Hepatocyte (in vitro differentiated cells): Measurements from ENCODE around the gene SLC8A1. TPM values are rescaled to one million over a fixed set of nuclear protein-coding genes. Genes with fewer than 3 reads are reported as not detected.

Experiments
- DNase-seq: peaks from one replicate; pipeline ENCODE4 v3.0.0-alpha.2; 2016; ENCODE audit warnings: low spot score
- H2AFZ ChIP-seq: fragments of 200-600 bp; sonication (generic); 2 replicates; pipeline ENCODE4 v1.6.0; 2016; ENCODE audit warnings: antibody characterized with exemption, mild to moderate bottlenecking
- H3K27ac ChIP-seq: fragments of 200-600 bp; sonication (generic); 2 replicates; pipeline ENCODE4 v1.5.1; 2016; ENCODE audit warnings: mild to moderate bottlenecking
- H3K27me3 ChIP-seq: fragments of 200-600 bp; sonication (generic); 2 replicates; pipeline ENCODE4 v1.6.1; 2016
- H3K36me3 ChIP-seq: fragments of 200-600 bp; sonication (generic); replicated peaks from 2 replicates; pipeline ENCODE4 v1.5.1; 2016; ENCODE audit warnings: low read depth; ENCODE audit not compliant: insufficient read depth
- H3K4me1 ChIP-seq: fragments of 200-600 bp; sonication (generic); 2 replicates; pipeline ENCODE4 v1.5.1; 2016; ENCODE audit warnings: mild to moderate bottlenecking, moderate library complexity; ENCODE audit not compliant: insufficient read depth
- H3K4me2 ChIP-seq: fragments of 200-600 bp; sonication (generic); 2 replicates; pipeline ENCODE4 v1.6.0; 2016
- H3K4me3 ChIP-seq: fragments of 200-600 bp; sonication (generic); 2 replicates; pipeline ENCODE4 v1.5.1; 2016; ENCODE audit warnings: mild to moderate bottlenecking
- H3K79me2 ChIP-seq: fragments of 200-600 bp; sonication (generic); 2 replicates; pipeline ENCODE4 v1.6.0; 2017; ENCODE audit warnings: mild to moderate bottlenecking
- H3K9me2 ChIP-seq: fragments of 200-600 bp; sonication (generic); replicated peaks from 2 replicates; pipeline ENCODE4 v1.6.0; 2017; ENCODE audit warnings: mild to moderate bottlenecking; ENCODE audit not compliant: insufficient read depth
- H3K9me3 ChIP-seq: fragments of 200-600 bp; sonication (generic); 2 replicates; pipeline ENCODE4 v1.5.1; 2016; ENCODE audit warnings: low read depth, mild to moderate bottlenecking
- H4K20me1 ChIP-seq: fragments of 200-600 bp; sonication (generic); 2 replicates; pipeline ENCODE4 v1.6.0; 2016; ENCODE audit warnings: mild to moderate bottlenecking; ENCODE audit not compliant: insufficient read depth, poor library complexity, severe bottlenecking
- EZH2 ChIP-seq: fragments of 200-600 bp; sonication (generic); IDR thresholded peaks from 2 replicates; pipeline ENCODE4 v1.6.1; 2016; ENCODE audit warnings: antibody characterized with exemption, mild to moderate bottlenecking, borderline replicate concordance
- EZH2phosphoT487 ChIP-seq: fragments of 200-600 bp; sonication (generic); IDR thresholded peaks from one replicate; pipeline ENCODE4 v1.6.1; 2018; ENCODE audit warnings: antibody characterized with exemption, mild to moderate bottlenecking, low read depth, moderate library complexity; ENCODE audit not compliant: unreplicated experiment, severe bottlenecking
- WGBS: methylation state at CpG from one replicate; pipeline ENCODE4 v1.1.6; 2016; ENCODE audit warnings: low lambda C conversion rate; ENCODE audit errors: missing lambda C conversion rate; 5-methylcytosine and 5-hydroxymethylcytosine counted together
- polyA plus RNA-seq: library from polyadenylated mRNA; unstranded; fragments of >200 nt; fragmentation: Nextera tagmentation; extraction: Ambion mirVana; gene quantifications from 2 replicates; pipeline ENCODE4 v1.2.1, GENCODE V29; 2016
- total RNA-seq: library from RNA; depleted of rRNA; stranded (reverse); fragments of >200 nt; gene quantifications from 2 replicates; pipeline ENCODE4 v1.2.3, GENCODE V29; 2014
- TF ChIP-seq, protein P1 (sequence below): fragments of 200-600 bp; sonication (generic); IDR thresholded peaks from 2 replicates; pipeline ENCODE4 v1.5.1; 2016; ENCODE audit warnings: antibody characterized with exemption, mild to moderate bottlenecking; ENCODE audit not compliant: poor library complexity

The SLC8A1 gene
- total and polyA plus RNA-seq, 2 experiments from 2014 or later = 2.2 to 8.9 TPM

DNA sequence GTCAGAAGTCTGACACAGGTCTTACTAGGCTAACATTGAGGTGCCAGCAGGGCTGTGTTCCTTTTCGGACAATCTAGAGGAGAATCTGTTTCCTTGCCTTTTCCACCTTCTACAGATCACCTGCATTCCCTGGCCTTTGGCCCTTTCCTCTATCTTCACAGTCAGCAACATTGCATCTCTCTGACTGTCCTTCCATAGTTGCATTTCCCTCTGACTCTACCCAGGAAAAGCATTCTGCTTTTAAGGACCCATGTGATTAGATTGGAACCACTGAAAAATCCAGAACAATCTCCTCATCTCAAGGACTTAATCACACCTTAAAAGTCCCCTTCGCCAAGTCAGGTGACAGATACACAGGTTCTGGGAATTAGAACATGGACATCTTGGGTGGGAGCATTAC lies 181.5 kb downstream of the SLC8A1 start:
- no peaks in the 10 kb centered on the region for H3K27me3 ChIP-seq
- no peaks in the 10 kb centered on the region for H3K9me3 ChIP-seq
- no peak overlapping the region for H2AFZ ChIP-seq
- no peak for TF ChIP-seq EZH2phosphoT487
- TF ChIP-seq, protein P1, sequence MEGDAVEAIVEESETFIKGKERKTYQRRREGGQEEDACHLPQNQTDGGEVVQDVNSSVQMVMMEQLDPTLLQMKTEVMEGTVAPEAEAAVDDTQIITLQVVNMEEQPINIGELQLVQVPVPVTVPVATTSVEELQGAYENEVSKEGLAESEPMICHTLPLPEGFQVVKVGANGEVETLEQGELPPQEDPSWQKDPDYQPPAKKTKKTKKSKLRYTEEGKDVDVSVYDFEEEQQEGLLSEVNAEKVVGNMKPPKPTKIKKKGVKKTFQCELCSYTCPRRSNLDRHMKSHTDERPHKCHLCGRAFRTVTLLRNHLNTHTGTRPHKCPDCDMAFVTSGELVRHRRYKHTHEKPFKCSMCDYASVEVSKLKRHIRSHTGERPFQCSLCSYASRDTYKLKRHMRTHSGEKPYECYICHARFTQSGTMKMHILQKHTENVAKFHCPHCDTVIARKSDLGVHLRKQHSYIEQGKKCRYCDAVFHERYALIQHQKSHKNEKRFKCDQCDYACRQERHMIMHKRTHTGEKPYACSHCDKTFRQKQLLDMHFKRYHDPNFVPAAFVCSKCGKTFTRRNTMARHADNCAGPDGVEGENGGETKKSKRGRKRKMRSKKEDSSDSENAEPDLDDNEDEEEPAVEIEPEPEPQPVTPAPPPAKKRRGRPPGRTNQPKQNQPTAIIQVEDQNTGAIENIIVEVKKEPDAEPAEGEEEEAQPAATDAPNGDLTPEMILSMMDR = no peak
- no peak for TF ChIP-seq EZH2
- H3K79me2 ChIP-seq = no peaks in the 10 kb centered on the region
- H3K9me2 ChIP-seq = no peaks in the 10 kb centered on the region
- no peak overlapping the region for H3K27ac ChIP-seq
- H3K4me2 ChIP-seq = no peak overlapping the region
- H3K4me1 ChIP-seq = no peaks in the 10 kb centered on the region
- no peak overlapping the region for H3K4me3 ChIP-seq
- 92% methylated on average over 2 of the region's 2 CpGs for WGBS
- no peak for DNase-seq
- H4K20me1 ChIP-seq = no peaks in the 10 kb centered on the region
- H3K36me3 ChIP-seq = no peaks in the 10 kb centered on the region

DNA sequence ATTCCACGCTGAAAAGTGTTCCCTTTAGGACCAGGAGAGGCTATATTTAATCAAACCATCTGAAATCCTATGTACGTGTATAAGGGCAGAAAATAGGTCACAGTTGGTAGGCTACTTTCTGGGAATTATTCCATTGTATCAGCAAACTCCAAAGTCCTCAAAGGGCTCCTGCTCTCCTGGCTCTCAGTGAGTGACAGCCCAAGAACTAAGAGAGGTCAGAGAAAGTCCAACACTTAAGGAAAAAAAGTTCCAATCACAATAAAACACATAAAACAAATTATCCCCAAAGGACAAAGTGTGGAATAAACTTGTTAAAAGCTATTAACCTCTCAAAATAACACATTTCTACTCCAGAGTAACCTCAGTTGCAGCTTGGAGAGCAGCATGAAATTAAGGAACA lies 183.3 kb downstream of the SLC8A1 start:
- H3K79me2 ChIP-seq = no peaks in the 10 kb centered on the region
- DNase-seq = no peak
- no peaks in the 10 kb centered on the region for H3K4me1 ChIP-seq
- H2AFZ ChIP-seq = no peak overlapping the region
- 77% methylated on average over 2 of the region's 2 CpGs for WGBS
- no peak overlapping the region for H3K27ac ChIP-seq
- no peaks in the 10 kb centered on the region for H4K20me1 ChIP-seq
- H3K36me3 ChIP-seq = no peaks in the 10 kb centered on the region
- TF ChIP-seq EZH2 = no peak
- TF ChIP-seq, protein P1 = no peak
- no peak for TF ChIP-seq EZH2phosphoT487
- no peaks in the 10 kb centered on the region for H3K9me2 ChIP-seq
- H3K27me3 ChIP-seq = no peaks in the 10 kb centered on the region
- no peak overlapping the region for H3K4me2 ChIP-seq
- no peak overlapping the region for H3K4me3 ChIP-seq
- H3K9me3 ChIP-seq = no peaks in the 10 kb centered on the region

DNA sequence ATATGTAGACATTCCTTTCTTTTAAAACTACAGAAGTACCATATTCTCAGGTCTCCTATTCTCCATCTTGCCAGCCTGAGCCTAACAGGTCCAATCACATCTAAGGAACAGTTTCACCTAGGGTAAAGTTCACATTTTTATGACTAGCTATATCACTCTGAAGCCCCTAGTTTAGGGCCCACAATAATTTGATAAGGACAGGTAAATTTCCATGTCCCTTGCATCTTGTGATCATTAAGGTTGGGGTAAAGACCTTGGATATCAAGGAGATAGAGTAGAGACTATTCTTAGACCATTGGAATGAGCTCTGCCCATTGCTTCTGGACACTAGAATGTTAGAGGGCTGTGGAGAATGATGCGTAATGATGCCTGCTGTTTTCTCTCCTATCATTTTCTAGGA lies 185.7 kb downstream of the SLC8A1 start:
- no peaks in the 10 kb centered on the region for H4K20me1 ChIP-seq
- no peak for DNase-seq
- no peaks in the 10 kb centered on the region for H3K4me1 ChIP-seq
- no peaks in the 10 kb centered on the region for H3K36me3 ChIP-seq
- H3K27ac ChIP-seq = no peak overlapping the region
- no peak overlapping the region for H3K4me3 ChIP-seq
- no peaks in the 10 kb centered on the region for H3K79me2 ChIP-seq
- whole genome bisulfite sequencing = 96% methylated on average over 1 of the region's 1 CpG
- no peak overlapping the region for H3K4me2 ChIP-seq
- no peak overlapping the region for H2AFZ ChIP-seq
- H3K27me3 ChIP-seq = no peaks in the 10 kb centered on the region
- no peaks in the 10 kb centered on the region for H3K9me2 ChIP-seq
- H3K9me3 ChIP-seq = no peaks in the 10 kb centered on the region
- TF ChIP-seq, protein P1 = no peak
- TF ChIP-seq EZH2 = no peak
- no peak for TF ChIP-seq EZH2phosphoT487

DNA sequence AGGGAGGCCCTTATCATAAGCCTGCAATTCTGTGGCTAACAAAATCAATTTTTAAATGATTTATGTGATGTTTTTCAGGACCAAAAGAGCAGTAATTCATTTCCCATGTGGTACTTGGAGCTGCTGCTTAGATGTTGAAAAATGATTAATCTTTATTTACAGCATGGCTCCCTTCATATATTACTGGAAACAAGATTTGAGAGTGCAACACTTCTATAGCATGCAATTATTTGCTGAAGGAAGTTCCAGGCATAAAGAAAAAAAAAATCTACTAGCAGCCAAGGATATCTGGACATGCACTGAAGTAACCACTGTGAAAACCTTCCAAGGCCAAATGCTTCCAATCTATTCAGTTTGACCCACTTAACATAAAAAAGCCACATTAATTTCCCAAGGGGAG lies 186.3 kb downstream of the SLC8A1 start:
- H3K27me3 ChIP-seq = no peaks in the 10 kb centered on the region
- no peaks in the 10 kb centered on the region for H3K79me2 ChIP-seq
- no peaks in the 10 kb centered on the region for H3K36me3 ChIP-seq
- DNase-seq = no peak
- no peak overlapping the region for H3K4me2 ChIP-seq
- TF ChIP-seq EZH2 = no peak
- H3K4me1 ChIP-seq = no peaks in the 10 kb centered on the region
- no peak overlapping the region for H2AFZ ChIP-seq
- H3K9me2 ChIP-seq = no peaks in the 10 kb centered on the region
- H3K9me3 ChIP-seq = no peaks in the 10 kb centered on the region
- H3K27ac ChIP-seq = no peak overlapping the region
- no peaks in the 10 kb centered on the region for H4K20me1 ChIP-seq
- H3K4me3 ChIP-seq = no peak overlapping the region
